G401 (cell line): ENCODE results near the gene GHRH. TPM values are rescaled to one million over a fixed set of nuclear protein-coding genes. Genes with fewer than 3 reads are reported as not detected.

Experiments
- DNase-seq: peaks from one replicate; pipeline ENCODE4 v3.0.0-alpha.2; 2015; ENCODE audit warnings: low spot score
- in situ Hi-C: cut with HindIII; loops from 2 replicates; pipeline ENCODE4 v1.10.0; 2016; ENCODE audit warnings: low sequenced_read_pairs, mixed read lengths
- total RNA-seq: library from RNA; depleted of rRNA; stranded (reverse); fragments of >200 nt; shearing (Covaris generic); gene quantifications from 2 replicates; pipeline ENCODE4 v1.2.3, GENCODE V29; 2014; rRNA removed

Gene GHRH
- total RNA-seq, 1 experiment from 2014 or later: not detected

DNA sequence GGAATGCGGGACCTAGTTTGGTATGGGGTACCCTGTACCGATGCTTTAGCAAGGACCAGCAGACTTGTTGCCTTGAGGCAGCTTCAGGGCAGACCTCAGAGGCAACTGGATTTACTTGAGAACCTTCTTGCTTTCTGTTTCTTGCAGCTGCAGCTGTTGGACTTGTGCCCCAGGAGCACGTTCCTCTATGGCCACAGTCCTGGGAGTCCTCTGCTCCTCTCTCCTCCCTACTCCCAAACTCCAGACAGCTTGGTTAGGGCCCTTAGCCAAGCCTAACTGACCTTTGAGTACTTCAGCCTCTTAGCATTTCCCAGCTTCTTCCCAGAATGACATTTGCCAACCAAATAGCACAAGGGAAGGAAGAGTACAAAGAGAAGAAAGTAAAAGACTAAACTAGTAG lies 34.7 kb downstream of the GHRH start:
- in situ Hi-C loops: no loop called here

DNA sequence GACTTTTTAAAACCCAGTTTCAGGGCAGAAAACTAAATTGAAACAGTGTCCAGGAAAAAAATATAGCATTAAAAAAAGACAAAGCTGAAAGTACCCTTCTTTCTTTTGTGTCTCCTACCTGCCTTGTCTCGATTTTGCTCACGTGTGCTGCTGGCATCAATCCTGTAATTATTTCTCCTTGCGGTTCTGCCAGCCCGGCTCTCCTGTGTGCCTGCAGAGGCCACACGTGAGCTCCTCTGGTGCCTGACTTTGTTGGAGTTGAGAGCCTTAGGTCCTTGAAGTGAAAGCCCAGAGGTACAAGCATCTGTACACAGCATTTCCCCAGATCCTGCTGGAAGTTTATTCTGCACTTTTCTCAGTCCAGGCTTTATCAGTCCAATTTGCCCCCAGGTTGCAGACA lies 36.5 kb downstream of the GHRH start:
- in situ Hi-C loops: no loop called here
- DNase-seq: no peak

More for the DNA sequence above, 34.7 kb downstream of the GHRH start:
- DNase-seq: no peak

DNA sequence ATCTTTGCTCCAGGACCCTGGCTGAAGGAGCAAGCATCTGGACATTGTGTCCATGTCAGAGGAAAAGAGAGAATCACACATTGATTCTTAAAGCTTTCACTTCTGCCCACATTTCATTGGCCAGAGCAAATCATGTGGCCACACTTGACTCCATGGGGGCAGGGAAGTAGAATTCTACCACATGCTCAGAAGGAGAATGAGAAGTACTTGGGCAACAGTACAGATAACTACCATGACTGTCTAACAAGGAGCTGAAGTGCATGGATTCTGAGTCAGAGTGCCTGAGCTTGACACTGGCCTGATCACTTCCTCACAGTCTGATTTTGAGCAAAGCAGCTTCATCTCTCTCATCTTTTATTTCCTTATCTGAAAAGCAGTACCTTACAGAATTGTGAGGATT lies 38.6 kb downstream of the GHRH start:
- in situ Hi-C loops: no loop called here
- DNase-seq: no peak

DNA sequence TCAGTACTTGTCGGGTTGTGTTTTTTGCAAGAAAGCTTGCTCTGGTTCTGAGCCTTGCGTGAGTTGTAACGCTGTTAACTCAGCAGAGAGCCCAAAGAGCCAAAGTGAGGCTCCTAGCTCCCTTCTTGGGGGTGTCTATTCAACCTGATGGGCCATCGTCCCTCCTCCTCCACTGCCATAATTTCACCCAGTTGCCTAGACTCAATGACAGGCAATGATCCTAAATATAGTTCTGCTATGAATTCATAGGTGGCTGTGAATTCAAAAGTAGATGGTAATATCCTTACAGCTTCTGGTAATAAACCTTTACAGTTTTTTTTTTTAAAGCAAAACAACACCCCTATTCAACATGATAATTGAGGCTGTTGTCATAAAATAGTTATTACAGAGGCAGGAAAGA lies 39.5 kb downstream of the GHRH start:
- no peak for DNase-seq
- in situ Hi-C loops: no loop called here

DNA sequence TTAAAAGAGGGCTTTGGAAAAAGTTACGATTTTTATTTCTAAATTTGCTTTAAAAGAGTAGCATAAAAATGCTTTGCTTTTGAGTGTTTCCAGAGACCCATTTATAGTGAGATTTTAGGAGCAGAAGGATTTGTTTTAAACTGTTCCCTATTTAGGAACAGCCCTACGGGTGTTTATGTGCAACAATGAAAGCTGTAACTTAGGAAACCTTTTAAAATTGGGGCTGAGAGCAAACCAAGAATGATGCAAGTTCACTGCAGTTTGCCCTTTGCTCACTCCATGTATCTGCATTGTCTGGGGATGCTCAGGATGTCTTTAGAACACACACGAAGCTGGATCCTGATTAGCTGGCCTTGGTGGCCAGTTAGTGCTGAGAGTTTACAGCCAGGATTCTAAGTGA lies 40.9 kb downstream of the GHRH start:
- no peak for DNase-seq
- in situ Hi-C loops: no loop called here

DNA sequence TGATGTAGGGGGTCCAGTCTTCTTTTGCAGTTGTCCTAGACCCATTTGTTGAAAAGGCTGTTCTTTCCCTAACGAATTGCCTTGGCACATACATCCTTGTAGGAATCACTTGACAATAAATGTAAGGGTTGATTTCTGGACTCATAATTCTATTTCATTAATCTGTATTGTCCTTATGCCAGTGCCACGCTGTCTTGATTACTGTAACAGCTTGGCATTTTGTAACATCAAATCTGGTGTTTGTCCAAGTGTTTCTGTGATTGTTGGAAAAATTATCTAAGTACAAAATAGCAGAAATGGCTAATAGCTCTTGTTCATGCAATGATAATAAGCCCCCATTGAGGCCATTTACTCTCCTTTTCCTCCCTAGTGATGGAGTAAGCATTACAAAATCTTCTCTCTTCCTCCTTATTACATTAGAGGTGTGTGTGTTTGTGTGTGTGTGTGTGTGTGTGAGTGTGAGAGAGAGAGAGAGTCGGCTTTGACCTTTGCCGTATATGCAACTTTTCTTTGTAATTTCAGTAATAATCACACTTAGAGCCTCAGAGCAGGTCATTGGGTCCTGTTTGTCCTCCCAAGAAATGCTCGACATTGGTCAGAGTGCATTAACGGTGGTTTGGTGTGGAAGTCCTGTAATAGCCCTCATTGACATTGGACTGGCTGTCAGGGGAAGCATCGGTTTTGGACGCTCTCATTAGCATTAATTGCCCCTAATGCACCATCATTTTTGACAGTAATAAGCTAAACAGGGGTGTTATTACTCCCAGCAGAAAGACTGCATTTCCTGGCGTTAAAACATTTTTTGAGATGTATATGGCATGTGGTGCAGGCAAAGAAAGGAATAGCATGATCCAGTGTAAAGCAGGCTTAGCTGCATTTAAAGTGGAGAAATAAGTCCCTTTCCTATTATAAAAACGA lies 41.6 kb downstream of the GHRH start:
- no peak for DNase-seq
- in situ Hi-C loops: no loop called here

DNA sequence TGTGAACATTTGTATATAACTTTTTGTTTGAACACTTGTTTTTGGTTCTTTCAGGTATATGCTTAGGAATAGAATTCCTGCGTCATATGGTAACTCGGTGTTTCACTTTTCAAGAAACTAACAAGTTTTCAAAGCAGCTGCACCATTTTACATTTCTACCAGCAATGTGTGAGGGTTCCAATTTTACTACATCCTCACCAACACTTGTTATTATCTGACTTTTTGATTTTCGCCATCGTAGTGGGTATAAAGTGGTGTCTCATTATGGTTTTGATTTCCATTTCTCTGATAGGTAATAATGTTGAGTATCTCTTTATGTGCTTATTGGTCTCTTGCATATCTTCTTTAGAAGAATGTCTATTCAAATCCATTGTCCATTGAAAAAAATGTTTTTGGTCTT lies 42.6 kb downstream of the GHRH start:
- DNase-seq: no peak
- in situ Hi-C loops: no loop called here

DNA sequence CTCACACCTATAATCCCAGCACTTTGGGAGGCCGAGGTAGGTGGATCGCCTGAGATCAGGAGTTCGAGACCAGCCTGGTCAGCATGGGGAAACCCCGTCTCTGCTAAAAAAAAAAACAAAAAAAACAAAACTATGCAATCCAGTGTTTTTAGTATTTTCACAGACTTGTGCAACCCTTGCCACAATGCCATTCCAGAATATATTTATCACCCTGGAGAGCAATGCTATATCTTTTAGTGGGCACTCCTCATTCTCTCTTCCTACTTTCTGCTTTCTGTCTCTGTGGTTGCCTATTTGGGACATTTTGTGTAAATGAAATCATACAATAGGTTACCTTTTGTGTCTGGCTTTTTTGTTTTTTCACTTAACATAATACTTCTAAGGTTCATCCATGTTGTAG lies 43.2 kb downstream of the GHRH start:
- in situ Hi-C loops: no loop called here
- DNase-seq: no peak

DNA sequence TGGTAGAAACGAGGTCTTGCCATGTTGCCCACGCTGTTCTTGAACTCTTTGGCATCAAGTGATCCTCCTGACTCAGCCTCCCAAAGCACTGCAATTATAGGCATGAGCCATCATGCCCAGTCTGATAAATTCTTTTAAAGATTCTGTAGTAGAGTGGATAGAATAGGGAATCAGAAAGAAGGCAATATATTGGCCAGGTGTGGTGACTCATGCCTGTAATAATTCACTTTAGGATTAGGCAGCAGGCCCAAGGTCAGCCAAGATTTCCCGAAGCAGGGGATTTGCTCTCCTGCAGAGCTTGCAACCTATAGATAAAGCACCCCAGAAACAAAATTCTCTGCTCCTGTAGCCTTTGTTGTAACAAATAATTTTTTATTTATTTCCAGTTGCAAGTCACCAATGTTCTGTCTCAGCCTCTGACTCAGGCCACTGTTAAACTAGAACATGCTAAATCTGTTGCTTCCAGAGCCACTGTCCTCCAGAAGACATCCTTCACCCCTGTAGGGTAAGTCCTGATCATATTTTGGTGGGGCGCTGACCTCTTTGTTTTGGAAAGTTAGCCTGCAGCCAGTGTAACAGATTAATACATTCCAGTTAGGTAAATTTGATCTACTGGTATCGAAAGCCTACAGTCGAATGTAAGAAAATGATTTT lies 51.8 kb downstream of the GHRH start:
- DNase-seq: no peak
- in situ Hi-C loops: no loop called here

DNA sequence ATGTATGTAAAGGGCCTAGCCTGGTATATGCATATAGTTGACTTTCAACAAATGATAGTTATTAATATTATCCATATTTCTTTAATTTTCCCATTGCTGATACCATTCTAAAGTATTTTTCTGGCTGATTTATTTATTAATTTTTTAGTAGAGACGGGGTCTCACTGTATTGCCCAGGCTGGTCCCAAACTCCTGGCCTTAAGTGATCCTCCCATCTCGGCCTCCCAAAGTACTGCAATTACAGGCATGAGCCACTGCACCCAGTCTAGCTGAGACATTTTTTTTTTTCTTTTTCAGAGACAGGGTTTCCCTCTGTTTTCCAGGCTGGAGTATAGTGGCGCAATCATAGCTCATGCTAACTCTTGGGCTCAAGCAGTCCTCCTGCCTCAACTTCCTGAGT lies 52.4 kb downstream of the GHRH start:
- in situ Hi-C loops: no loop called here
- DNase-seq: no peak

DNA sequence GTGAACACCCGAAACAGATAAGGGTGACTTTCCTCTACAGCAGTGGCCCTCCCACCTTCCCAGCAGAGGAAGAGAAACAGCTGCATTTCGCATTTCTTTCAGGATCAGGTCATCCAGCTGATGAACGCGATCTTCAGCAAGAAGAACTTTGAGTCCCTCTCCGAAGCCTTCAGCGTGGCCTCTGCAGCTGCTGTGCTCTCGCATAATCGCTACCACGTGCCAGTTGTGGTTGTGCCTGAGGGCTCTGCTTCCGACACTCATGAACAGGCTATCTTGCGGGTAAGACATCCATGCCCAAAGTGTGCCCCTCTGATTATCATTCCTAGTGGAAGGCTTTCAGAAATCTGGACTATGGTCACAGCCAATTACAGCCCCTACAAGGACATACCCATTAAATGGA lies 54.4 kb downstream of the GHRH start:
- in situ Hi-C loops: no loop called here

DNA sequence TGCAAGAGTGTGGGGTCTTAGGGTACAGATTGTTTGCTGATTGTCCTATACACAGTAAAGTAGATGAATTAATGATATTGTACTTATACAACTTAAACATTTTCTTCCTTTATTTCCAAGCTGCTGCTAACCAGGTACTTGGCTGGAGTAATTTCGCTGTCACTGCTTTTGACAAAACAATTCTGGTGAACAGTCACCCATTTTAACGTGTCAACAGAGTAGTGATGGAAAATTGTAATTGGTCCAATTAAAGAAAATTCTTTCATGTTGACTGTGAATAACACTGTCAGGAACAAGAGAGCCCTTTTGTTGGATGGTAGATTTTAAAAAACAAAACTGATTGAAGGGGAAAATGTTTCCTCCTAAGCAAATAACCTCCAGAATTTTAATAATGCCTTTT lies 55.8 kb downstream of the GHRH start:
- DNase-seq: no peak
- in situ Hi-C loops: no loop called here

More for the DNA sequence above, 54.4 kb downstream of the GHRH start:
- DNase-seq: no peak

DNA sequence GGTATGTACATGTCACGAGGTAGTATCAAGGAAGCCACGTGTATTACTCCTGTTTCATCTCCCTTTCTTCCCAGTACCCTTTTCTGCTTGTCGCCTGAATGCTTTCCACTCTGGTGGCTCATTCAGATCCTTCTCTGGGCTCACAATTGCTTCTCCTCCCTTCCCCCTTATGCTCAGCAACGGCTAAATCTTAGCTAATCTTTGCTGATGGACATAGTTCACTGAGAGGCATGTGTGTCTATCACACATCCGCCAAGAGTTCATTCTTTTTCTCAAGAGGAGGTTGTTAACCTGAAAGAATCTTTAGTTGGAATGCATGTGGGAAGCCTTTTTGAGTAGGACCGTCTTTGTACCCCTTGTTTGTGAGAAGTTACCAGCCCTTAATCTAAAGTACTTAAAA lies 56.5 kb downstream of the GHRH start:
- in situ Hi-C loops: no loop called here

DNA sequence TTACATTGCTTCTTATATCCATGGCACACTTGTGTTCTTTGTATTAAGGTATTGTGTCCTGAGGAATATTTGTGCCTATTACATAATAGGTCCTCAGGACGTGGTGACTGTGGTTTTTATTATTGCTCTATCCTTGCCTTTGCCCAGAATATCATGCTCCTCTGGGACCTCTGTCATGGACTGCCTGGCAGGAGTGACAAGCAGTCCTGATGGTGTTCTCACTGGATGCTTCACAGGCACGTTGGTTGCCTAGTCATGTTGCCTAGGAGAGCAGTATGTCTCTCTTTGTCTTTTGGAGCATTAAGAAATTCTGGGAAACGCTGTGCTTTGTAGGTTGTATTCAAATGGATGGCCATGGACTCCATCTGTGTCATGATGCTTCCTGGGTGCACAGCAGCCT lies 57.6 kb downstream of the GHRH start:
- in situ Hi-C loops: no loop called here
- no peak for DNase-seq

More for the DNA sequence above, 56.5 kb downstream of the GHRH start:
- no peak for DNase-seq

DNA sequence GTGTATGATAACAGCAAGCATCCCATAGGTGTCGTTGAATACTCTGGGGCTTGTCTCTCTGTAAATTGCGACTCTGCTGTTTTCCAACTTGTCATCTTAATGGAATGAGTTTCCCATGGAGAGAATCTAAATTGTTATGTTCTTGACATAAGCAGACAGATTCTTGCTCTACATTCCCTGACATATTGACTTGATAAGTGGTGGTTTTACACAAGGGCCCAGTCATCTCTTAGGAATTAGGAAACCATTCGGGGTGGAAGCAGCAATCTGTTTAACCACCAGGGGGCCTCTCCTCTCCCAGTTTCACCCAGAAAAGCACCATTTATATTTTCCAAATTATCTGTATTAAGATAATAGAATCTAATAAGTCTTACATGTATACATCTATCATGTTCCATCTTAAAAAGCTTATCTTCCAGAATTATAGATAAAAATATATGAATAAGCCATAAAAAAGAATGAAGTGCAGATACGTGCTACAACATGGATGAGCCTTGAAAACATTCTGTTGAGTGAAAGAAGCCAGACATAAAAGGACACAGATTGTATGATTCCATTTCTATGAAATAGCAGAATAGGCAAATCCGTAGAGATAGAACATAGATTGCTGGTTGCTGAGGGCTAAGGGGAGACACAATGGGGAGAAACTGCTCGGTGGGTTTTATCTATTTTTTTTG lies 59.2 kb downstream of the GHRH start:
- in situ Hi-C loops: no loop called here
- peak; percentile 43 for DNase-seq

DNA sequence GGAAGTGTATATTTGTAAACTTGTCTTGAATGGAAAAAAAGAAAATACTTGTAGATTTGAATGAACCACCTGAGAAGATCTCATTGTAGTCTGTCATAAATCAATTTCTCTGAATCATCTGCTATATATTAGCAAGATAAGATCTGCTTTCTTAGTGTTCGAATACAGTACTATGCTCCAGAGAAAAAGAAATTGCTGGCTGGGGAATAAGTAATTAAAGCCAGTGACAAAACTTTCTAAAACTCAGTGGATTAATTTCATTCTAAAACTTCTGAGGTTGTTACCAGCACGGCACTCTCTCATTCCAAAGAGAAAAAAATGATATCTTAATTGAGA lies 59.8 kb downstream of the GHRH start:
- in situ Hi-C loops: no loop called here
- DNase-seq: no peak

Other genes with a start within 250 kb of the GHRH start
- 9.0 and 15.9 TPM in 2 replicates for gene RBL1, start 165.8 kb downstream of the GHRH start, total RNA-seq
- gene RPN2, start 82.5 kb downstream of the GHRH start, total RNA-seq: 216 and 273 TPM in 2 replicates
- gene MROH8, start 82.3 kb downstream of the GHRH start, total RNA-seq: 0.07 and 1.8 TPM in 2 replicates
- gene MANBAL, start 27.8 kb upstream of the GHRH start, total RNA-seq: 70.1 and 73.5 TPM in 2 replicates
- 15.9 and 16.8 TPM in 2 replicates for gene SRC, start 84.3 kb upstream of the GHRH start, total RNA-seq